Measurements from ENCODE around the gene NMNAT3.

NMNAT3 gene

GRCh38 chr3:139540651-139541531 is 136.9 kb downstream of the NMNAT3 start:
- DNase-seq, result no peak

DNA sequence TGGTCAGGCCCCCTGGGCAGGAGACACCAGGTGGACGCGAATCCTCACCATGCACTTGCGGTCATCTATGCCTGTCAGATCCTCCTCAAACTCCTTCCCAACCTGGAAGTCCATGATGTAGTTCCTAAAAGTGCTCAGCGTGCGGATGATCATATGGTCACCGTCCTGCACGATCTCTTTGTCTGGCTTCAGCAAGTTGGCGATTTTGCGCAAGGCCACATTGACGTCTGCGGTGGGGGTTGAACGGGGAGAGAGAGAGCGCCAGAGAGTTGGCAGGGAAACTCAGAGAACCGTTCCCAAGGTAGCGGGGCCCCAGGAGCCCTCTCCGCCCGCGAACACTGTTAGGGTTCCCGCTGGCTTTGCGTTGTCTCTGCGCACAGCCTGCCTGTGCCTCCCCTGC is 139.0 kb downstream of the NMNAT3 start:
- peak; percentile 35 for DNase-seq

DNA sequence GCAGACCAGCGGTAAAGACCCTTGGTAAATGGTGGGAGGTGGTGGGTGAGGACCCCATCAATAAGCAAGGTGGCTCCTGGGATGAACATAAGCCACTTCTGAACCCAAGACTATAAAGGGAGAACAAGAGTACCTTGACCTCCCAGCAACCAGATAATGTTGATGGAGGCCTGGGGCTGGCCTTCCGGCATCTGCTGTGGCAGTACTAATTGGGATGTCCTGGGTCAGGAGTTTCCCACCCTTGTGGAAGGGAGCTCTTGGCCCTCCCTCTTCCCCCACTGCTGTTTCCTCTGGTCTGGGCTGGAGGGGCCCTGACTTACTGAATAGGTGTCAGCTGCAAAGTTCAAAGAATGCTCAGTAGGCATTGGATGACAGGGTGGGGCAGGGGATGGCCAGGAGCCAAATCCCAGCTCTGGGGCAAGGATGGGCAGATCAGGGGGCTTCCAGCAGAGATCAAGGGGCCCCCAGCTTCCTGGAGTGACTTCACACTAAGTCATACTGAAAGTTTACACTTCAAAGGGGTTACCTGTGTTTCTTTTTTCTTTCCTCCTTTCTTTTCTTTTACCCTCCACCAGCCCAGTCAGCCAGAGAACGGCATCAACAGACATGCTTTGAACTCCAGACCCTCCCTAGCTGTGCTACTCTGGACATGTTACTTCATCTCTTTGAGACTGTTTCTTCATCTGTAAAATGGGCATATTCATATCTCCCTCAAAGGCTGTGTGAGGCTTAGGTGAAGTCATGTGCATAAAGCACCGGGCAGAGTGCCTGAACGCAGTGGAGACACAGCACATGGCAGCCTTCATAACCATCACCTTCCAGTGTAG is 139.8 kb downstream of the NMNAT3 start:
- no peak for DNase-seq

DNA sequence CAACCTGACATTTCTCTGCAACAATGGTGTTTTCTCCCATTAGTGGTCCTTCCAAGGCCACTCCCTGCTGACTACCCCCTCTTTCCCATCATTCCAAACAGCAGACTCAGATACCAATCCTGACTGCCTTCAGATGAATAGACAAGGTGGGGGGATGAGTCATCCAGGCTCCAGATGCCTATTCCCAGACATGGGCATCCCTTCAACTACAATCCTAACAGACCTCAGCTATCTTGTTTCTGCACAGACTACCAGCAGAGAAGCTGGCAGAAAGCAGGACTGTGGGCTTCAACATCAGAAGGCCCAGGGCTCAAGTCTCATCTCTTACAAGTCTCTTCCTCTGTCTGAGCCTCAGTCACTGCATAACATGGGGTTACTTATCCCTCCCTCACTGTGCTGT is 140.4 kb downstream of the NMNAT3 start:
- no peak for DNase-seq

- peak; percentile 38 for DNase-seq
Measured at GRCh38 chr3:139534992-139535879, 142.5 kb downstream of the NMNAT3 start.

- DNase-seq, result no peak
Measured at GRCh38 chr3:139534455-139534812, 143.3 kb downstream of the NMNAT3 start.

DNA sequence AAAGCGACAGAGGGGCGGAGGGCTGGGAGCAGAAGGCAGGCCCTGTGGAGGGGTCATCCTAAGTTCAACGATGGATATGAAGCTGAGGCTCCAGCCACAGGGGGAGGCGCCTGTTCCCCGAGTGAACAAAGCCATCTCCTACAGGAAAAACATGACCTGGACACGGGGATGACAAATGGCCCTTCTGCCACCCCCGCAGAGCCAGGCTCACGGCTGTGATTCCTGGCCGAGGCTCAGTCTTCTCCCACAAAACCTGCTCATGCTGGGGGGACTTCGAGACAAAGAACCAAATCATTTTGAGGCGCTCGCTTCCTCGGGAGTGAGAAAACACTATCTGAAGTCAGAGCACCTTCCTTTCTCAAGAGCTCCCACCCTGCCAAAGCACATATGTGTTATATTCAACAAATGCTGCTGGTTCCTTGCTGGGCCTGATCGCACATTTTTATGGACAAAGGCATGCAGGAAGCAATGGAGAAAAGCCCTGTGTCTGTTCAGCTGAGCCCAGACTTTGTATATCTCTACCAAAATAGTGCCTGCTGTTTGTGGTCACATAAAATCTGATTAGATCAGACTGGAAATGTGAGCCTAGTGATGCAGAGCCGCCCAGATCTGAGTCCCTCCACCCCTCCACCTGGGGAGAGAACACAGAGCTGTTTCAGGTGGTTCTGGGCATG is 143.9 kb downstream of the NMNAT3 start:
- peak; percentile 69 for DNase-seq

DNA sequence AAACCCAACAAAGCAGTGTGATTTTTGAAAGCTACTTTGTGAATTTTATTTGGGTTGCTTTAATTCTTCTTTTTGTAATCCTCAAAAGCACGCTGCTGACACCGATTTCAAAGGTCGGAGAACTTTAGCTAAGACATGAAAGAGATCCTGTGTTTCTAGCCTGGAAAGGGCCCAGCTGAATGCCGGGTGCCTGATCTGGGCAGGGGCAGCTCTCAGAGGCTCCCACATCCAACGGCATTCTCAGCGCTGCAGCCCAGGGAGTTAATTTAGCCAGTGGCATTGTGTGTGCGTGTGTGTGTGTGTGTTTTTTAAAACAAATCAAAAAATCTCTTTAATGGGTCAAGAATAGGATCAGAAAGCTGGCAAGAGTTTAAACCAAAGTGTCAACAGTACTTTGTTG is 144.8 kb downstream of the NMNAT3 start:
- no peak for DNase-seq

DNA sequence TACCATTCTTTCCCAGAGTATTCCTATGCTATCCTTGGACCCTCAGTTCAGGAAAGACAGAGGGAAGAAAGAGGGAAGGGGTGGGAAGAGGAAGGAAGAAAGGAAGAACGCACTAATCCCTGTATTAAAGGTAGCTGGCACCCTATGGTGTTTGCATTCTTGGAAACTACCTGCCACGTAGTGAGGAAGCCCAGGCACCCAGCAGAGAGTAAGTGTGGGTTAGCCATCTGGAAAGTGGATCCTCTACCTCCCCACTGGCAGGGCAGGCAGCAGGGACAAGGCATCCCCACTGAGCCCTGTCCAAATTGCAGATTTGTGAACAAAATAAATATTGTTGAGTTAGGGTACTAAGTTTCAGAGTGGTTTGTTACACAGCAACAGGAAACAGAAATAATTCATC is 147.1 kb downstream of the NMNAT3 start:
- DNase-seq, result no peak

- no peak for DNase-seq
Measured at GRCh38 chr3:139529662-139530061, 148.1 kb downstream of the NMNAT3 start.

GRCh38 chr3:139528924-139529323 is 148.8 kb downstream of the NMNAT3 start:
- no peak for DNase-seq

DNA sequence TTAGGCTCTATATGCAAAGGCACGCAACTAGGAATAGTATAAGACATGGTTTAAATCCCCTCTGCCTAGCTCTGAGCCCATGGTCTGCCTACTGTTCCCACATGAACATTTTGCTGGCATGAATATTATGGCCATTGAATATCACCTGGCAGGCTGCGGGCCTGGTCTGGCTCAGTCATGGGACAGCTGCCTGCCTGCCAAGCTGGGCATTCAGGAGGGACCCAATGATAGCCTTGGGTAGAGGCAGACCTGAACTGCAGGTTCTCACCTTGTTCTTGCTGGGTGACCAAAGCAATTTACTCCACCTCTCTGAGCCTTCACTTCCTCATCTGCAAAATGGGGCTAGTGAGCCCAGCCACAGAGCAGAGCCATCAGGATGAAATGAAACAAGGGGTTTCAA is 149.5 kb downstream of the NMNAT3 start:
- DNase-seq, result no peak

GRCh38 chr3:139527265-139527664 is 150.5 kb downstream of the NMNAT3 start:
- no peak for DNase-seq

DNA sequence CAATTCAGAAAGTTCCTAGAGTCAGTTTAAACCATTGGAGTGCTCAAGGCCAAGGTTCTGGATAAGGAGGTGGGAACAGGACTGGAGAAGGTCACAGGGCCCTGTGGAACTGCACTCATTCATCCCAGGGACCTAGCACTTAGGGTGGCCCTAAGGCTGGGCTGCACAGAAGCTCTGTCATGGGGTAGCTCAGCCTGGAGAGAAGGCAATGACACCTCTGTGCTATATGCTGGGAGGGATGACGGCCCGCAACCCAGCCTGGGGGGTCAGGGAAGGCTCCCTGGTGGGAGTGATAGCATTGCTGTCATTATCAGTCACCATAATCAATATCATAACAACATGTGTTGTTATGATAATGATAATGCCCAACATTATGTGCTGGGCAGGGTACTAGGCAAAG is 151.6 kb downstream of the NMNAT3 start:
- no peak for DNase-seq

DNA sequence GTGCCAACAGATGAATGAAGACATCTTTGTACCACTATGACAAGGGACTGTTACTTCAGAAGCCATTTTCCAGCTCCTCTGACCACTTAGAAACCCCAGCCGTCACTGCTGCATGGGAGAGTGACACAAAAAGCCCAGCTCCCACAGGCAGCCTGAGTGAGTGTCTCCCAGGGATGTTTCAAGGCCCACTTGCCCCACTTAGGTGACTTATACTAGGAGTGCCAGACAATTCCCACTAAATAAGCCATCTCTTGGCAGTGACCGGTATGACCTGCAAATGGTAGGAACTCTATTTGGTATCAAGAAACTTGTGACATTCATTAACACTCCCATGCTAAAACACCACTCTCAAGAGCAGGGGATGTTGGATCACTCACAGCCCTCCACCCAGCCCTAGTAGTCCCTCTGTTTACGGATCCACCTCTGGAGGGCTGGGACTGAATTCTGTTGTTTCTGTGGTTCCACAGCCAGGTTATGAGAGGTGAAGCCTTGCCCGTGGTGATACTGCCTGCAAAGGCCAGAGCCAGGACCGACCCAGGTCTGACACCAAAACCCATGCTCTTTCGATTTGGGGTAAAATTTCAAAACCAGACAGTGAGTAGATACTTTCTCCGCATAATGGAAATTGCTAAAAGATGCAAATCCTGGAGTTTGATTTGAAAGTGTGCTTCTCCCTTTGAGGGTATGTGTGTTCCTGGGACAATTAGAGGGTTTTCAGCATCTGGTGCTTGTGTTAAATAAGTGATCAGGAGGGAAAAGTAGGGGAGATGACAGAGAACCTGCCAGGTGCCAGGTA is 152.7 kb downstream of the NMNAT3 start:
- DNase-seq, result no peak

- DNase-seq, result no peak
Measured at GRCh38 chr3:139523718-139524117, 154.1 kb downstream of the NMNAT3 start.

DNA sequence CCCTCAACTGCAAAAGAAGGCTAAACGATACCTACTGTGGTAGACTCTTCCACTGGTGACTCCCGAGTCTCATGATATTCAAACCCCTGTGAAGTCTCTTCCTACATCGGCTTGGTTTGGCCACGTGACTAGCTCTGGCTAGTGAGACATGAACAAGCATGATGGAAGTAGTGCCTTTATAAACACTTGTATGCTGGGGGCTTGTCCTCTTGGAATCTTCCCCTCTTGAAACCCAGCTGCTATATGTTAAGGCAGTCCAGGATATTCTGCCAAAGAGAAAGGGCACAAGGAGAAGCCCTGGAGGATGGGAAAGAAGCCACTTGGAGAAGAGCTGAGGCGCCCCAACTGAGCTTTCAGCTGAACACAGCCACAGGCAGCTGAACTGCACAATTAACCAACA is 154.6 kb downstream of the NMNAT3 start:
- DNase-seq, result no peak

DNA sequence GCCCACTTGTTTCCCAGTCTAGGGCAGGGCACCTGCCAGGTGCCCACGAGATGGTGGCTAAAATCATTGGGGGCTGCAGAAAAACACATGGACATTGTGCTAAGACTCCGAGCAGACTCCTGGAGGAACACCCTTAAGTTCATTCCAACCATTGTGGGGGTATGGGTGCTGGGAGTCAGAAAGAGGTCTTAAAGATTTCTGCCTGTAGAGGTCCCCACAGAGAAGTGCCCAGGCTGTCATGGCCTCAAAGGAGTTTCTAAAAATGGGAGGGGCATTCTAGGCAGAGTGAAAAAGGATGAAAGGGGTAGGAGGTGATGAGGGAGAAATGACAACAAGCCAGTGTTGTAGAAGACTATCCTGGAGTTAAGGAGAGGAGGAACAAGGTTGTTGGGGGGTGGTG is 155.4 kb downstream of the NMNAT3 start:
- DNase-seq, result no peak

- DNase-seq, result no peak
Measured at GRCh38 chr3:139521816-139522215, 156.0 kb downstream of the NMNAT3 start.

DNA sequence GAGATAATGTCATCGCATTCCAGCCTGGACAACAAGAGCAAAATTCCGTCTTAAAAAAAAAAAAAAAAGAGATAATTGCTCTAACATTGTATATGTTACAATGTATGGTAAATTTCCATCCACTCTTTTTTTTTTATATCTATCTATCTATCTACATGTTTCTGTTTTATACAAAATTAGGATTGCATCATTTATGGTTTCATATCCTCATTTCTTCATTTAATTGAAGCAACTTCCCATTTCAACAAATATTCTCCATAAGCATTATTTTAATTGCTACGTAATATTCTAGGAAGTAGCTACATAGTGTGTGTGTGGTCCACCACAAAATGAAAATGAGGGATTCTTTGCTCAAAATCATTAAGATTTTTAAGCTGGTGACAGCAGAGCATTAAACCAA is 156.6 kb downstream of the NMNAT3 start:
- no peak for DNase-seq

GRCh38 chr3:139519998-139520737 is 157.6 kb downstream of the NMNAT3 start:
- no peak for DNase-seq
